Loucy (cell line): ENCODE data around the gene MGLL.

Experiments
- H2AFZ ChIP-seq: fragments of 200-600 bp; sonication (generic); 2 replicates; pipeline ENCODE4 v1.6.0; 2016; ENCODE audit warnings: antibody characterized with exemption, mild to moderate bottlenecking, low read length, moderate library complexity
- H3F3A ChIP-seq: fragments of 200-600 bp; 2 replicates; pipeline ENCODE4 v1.6.0; 2016; ENCODE audit warnings: antibody characterized with exemption, low read depth, mild to moderate bottlenecking
- H3K27me3 ChIP-seq: fragments of 200-600 bp; sonication (generic); 2 replicates; pipeline ENCODE4 v1.6.1; 2014; ENCODE audit warnings: low read length, mild to moderate bottlenecking; ENCODE audit not compliant: insufficient read depth, poor library complexity, severe bottlenecking
- H3K36me3 ChIP-seq: fragments of 200-600 bp; sonication (generic); 2 replicates; pipeline ENCODE4 v1.6.1; 2016; ENCODE audit warnings: low read length; ENCODE audit not compliant: insufficient read depth
- H3K4me1 ChIP-seq: fragments of 200-600 bp; sonication (generic); 2 replicates; pipeline ENCODE4 v1.5.1; 2014; ENCODE audit warnings: low read length, mild to moderate bottlenecking; ENCODE audit not compliant: insufficient read depth, poor library complexity, severe bottlenecking
- H3K4me2 ChIP-seq: fragments of 200-600 bp; sonication (generic); 2 replicates; pipeline ENCODE4 v1.6.0; 2014; ENCODE audit warnings: antibody characterized with exemption, low read length, low read depth, mild to moderate bottlenecking; ENCODE audit not compliant: poor library complexity, severe bottlenecking
- H3K4me3 ChIP-seq: fragments of 200-600 bp; sonication (generic); 2 replicates; pipeline ENCODE4 v1.5.1; 2014; ENCODE audit warnings: low read length, mild to moderate bottlenecking, mixed read lengths; ENCODE audit not compliant: poor library complexity, severe bottlenecking
- H3K79me2 ChIP-seq: fragments of 200-600 bp; sonication (generic); 2 replicates; pipeline ENCODE4 v1.6.1; 2014; ENCODE audit warnings: low read length; ENCODE audit not compliant: insufficient read depth
- H3K9ac ChIP-seq: fragments of 200-600 bp; sonication (generic); 2 replicates; pipeline ENCODE4 v1.6.0; 2014; ENCODE audit warnings: mild to moderate bottlenecking, low read depth, low read length, moderate library complexity; ENCODE audit not compliant: poor library complexity, severe bottlenecking
- H3K9me2 ChIP-seq: fragments of 200-600 bp; sonication (generic); replicated peaks from 2 replicates; pipeline ENCODE4 v1.6.1; 2016; ENCODE audit warnings: low read depth, low read length, mixed read lengths
- H3K9me3 ChIP-seq: fragments of 200-600 bp; sonication (generic); 2 replicates; pipeline ENCODE4 v1.6.1; 2014; ENCODE audit warnings: mild to moderate bottlenecking, antibody characterized with exemption, low read length, low read depth; ENCODE audit not compliant: insufficient read depth
- H4K20me1 ChIP-seq: fragments of 200-600 bp; sonication (generic); 2 replicates; pipeline ENCODE4 v1.6.0; 2014; ENCODE audit warnings: antibody characterized with exemption, low read length, mild to moderate bottlenecking; ENCODE audit not compliant: insufficient read depth, poor library complexity, severe bottlenecking
- CTCF ChIP-seq: fragments of 200-600 bp; sonication (generic); conservative IDR thresholded peaks from 2 replicates; pipeline ENCODE4 v1.5.1; 2014; ENCODE audit warnings: mild to moderate bottlenecking, antibody characterized with exemption, low read length
- EZH2phosphoT487 ChIP-seq: fragments of 200-600 bp; IDR thresholded peaks from 2 replicates; pipeline ENCODE4 v1.6.1; 2018; ENCODE audit warnings: antibody characterized with exemption, mild to moderate bottlenecking, moderate library complexity, borderline replicate concordance

The MGLL gene

GRCh38 chr3:127734754-127735473 is 87.4 kb downstream of the MGLL start:
- Histone ChIP-seq H3K79me2 (peaks cover 78% of the 10 kb centered on the region), H3K27me3 (no peaks in the 10 kb centered on the region), H3K4me3 (peak overlapping the region; percentile 42), H2AFZ (no peak overlapping the region), H4K20me1 (peaks cover 31% of the 10 kb centered on the region), H3K9me2 (no peaks in the 10 kb centered on the region), H3K36me3 (peaks cover 20% of the 10 kb centered on the region; the same call in 1 of the 2 replicates), H3K9me3 (no peaks in the 10 kb centered on the region), H3K4me2 (peak overlapping the region; percentile 83), H3K4me1 (peaks cover 52% of the 10 kb centered on the region), H3K9ac (peak overlapping the region; percentile 46), H3F3A (no peaks in the 10 kb centered on the region)
- no peak for TF ChIP-seq EZH2phosphoT487

- Histone ChIP-seq H3K4me2 (peak overlapping the region; percentile 83), H3K79me2 (peaks cover 79% of the 10 kb centered on the region), H3K36me3 (peaks cover 20% of the 10 kb centered on the region; the same call in 1 of the 2 replicates), H2AFZ (no peak overlapping the region), H3K9me3 (no peaks in the 10 kb centered on the region), H3K27me3 (no peaks in the 10 kb centered on the region), H3K4me1 (peaks cover 46% of the 10 kb centered on the region), H3K9ac (peak overlapping the region; percentile 46), H3F3A (no peaks in the 10 kb centered on the region), H4K20me1 (peaks cover 27% of the 10 kb centered on the region), H3K4me3 (peak overlapping the region; percentile 42), H3K9me2 (no peaks in the 10 kb centered on the region)
- TF ChIP-seq CTCF (no peak), EZH2phosphoT487 (no peak)
Observed at GRCh38 chr3:127734181-127734720, 88.1 kb downstream of the MGLL start.

- Histone ChIP-seq H3K9ac (no peak overlapping the region), H3K4me3 (no peak overlapping the region), H3F3A (no peaks in the 10 kb centered on the region), H3K9me2 (no peaks in the 10 kb centered on the region), H3K4me1 (peaks cover 42% of the 10 kb centered on the region), H4K20me1 (peaks cover 24% of the 10 kb centered on the region), H3K36me3 (peaks cover 20% of the 10 kb centered on the region; the same call in 1 of the 2 replicates), H3K9me3 (no peaks in the 10 kb centered on the region), H3K4me2 (no peak overlapping the region), H3K79me2 (peaks cover 79% of the 10 kb centered on the region), H3K27me3 (no peaks in the 10 kb centered on the region), H2AFZ (no peak overlapping the region)
- TF ChIP-seq CTCF (no peak), EZH2phosphoT487 (no peak)
Observed at GRCh38 chr3:127733781-127734180, 88.5 kb downstream of the MGLL start.
